GM19372 (cell line): ENCODE results near the gene OGG1.

ENCODE experiments used
- ATAC-seq: cut with Tn5 transposase; IDR thresholded peaks from one replicate; pipeline ENCODE4 v1.9.1; 2021; ENCODE audit warnings: mild to moderate bottlenecking, low read depth, moderate library complexity; ENCODE audit not compliant: unreplicated experiment

The OGG1 gene

GRCh38 chr3:9749645-9750555, at the start of gene OGG1:
OGG1 (plus strand) TSS chr3:9749952; CDS start chr3:9750287, 335 bp downstream.
- ATAC-seq = peak; percentile 94

GRCh38 chr3:9700536-9700935, 49.2 kb upstream of the OGG1 start:
- no peak for ATAC-seq

GRCh38 chr3:9701006-9701405, 48.7 kb upstream of the OGG1 start:
- ATAC-seq = no peak

- no peak for ATAC-seq
These were observed 48.0 kb upstream of the OGG1 start for GRCh38 chr3:9701711-9702110.

GRCh38 chr3:9703240-9703639, 46.5 kb upstream of the OGG1 start:
- ATAC-seq = no peak

- ATAC-seq = no peak
These were observed 45.9 kb upstream of the OGG1 start, which contains the start of gene CPNE9 for GRCh38 chr3:9703736-9704346. CPNE9 (plus strand) TSS chr3:9703833; CDS start chr3:9703997, 164 bp downstream.

GRCh38 chr3:9704347-9705322, 45.1 kb upstream of the OGG1 start:
- ATAC-seq = no peak

GRCh38 chr3:9710174-9710739, 39.5 kb upstream of the OGG1 start:
- no peak for ATAC-seq

- ATAC-seq = no peak
These were observed 37.3 kb upstream of the OGG1 start for GRCh38 chr3:9712415-9712814.

GRCh38 chr3:9713142-9713541, 36.6 kb upstream of the OGG1 start:
- no peak for ATAC-seq

GRCh38 chr3:9715136-9715535, 34.6 kb upstream of the OGG1 start:
- no peak for ATAC-seq

- ATAC-seq = no peak
These were observed 33.9 kb upstream of the OGG1 start for GRCh38 chr3:9715764-9716437.

- ATAC-seq = no peak
These were observed 32.8 kb upstream of the OGG1 start for GRCh38 chr3:9716801-9717555.

- no peak for ATAC-seq
These were observed 32.2 kb upstream of the OGG1 start for GRCh38 chr3:9717563-9717962.

GRCh38 chr3:9718118-9718517, 31.6 kb upstream of the OGG1 start:
- no peak for ATAC-seq

- ATAC-seq = no peak
These were observed 28.6 kb upstream of the OGG1 start for GRCh38 chr3:9721015-9721699.

- no peak for ATAC-seq
These were observed 28.1 kb upstream of the OGG1 start for GRCh38 chr3:9721700-9722060.

- no peak for ATAC-seq
These were observed 23.8 kb upstream of the OGG1 start for GRCh38 chr3:9725775-9726515.
